ENCODE results near the gene TRIM39. TPM values are rescaled to one million over a fixed set of nuclear protein-coding genes. Genes with fewer than 3 reads are reported as not detected.

TRIM39 gene
- total RNA-seq, 2 donors from 2014 or later: 10.1 to 12.1 TPM

GRCh38 chr6:30357678-30358540 lies 31.2 kb downstream of the TRIM39 start:
- intact Hi-C loops (cut with DNase I): loop anchor here (2.0 kb wide), 1 partner anchor 39 kb away; no protein-coding TSS in a partner anchor
- H3K27ac ChIP-seq: no peak overlapping the region

GRCh38 chr6:30359276-30359675 lies 32.5 kb downstream of the TRIM39 start:
- intact Hi-C loops (cut with DNase I): loop anchor here (2.0 kb wide), 1 partner anchor 38 kb away; no protein-coding TSS in a partner anchor
- Histone ChIP-seq H3K9ac (ENCODE audit: low read depth in 2 of 2, low read length in 2 of 2) (no peak overlapping the region), H3K27me3 (peaks cover 19% of the 10 kb centered on the region), H3K27ac (no peak overlapping the region), H3K4me3 (no peak overlapping the region), H3K9me3 (no peaks in the 10 kb centered on the region), H3K36me3 (no peaks in the 10 kb centered on the region), H3K4me1 (no peaks in the 10 kb centered on the region)
- TF ChIP-seq CTCF (IDR thresholded peaks at IDR 0.05): no peak
- no peak for DNase-seq

More at GRCh38 chr6:30357678-30358540, 31.2 kb downstream of the TRIM39 start:
- H3K4me1 ChIP-seq: no peaks in the 10 kb centered on the region
- peak; percentile 64 for TF ChIP-seq CTCF (IDR thresholded peaks at IDR 0.05)
- peaks cover 13% of the 10 kb centered on the region for H3K27me3 ChIP-seq
- H3K9me3 ChIP-seq: no peaks in the 10 kb centered on the region
- H3K36me3 ChIP-seq: no peaks in the 10 kb centered on the region
- peak overlapping the region in 1 of 2 donors; percentile 8 for H3K9ac ChIP-seq (ENCODE audit: low read depth in 2 of 2, low read length in 2 of 2)
- peak; percentile 45 for DNase-seq
- H3K4me3 ChIP-seq: peak overlapping the region; percentile 19

GRCh38 chr6:30360139-30360538 lies 33.4 kb downstream of the TRIM39 start:
- no peak for DNase-seq
- H3K27me3 ChIP-seq: peaks cover 19% of the 10 kb centered on the region
- no peaks in the 10 kb centered on the region for H3K36me3 ChIP-seq
- intact Hi-C loops (cut with DNase I): no loop called here
- no peak overlapping the region for H3K9ac ChIP-seq (ENCODE audit: low read depth in 2 of 2, low read length in 2 of 2)
- no peak for TF ChIP-seq CTCF (IDR thresholded peaks at IDR 0.05)
- no peak overlapping the region for H3K4me3 ChIP-seq
- no peaks in the 10 kb centered on the region for H3K4me1 ChIP-seq
- no peaks in the 10 kb centered on the region for H3K9me3 ChIP-seq
- no peak overlapping the region for H3K27ac ChIP-seq

- no peaks in the 10 kb centered on the region for H3K36me3 ChIP-seq
- no peak overlapping the region for H3K4me3 ChIP-seq
- no peak for TF ChIP-seq CTCF (IDR thresholded peaks at IDR 0.05)
- no peaks in the 10 kb centered on the region for H3K9me3 ChIP-seq
- H3K4me1 ChIP-seq: no peaks in the 10 kb centered on the region
- H3K27ac ChIP-seq: no peak overlapping the region
- peaks cover 19% of the 10 kb centered on the region for H3K27me3 ChIP-seq
- no peak overlapping the region for H3K9ac ChIP-seq (ENCODE audit: low read depth in 2 of 2, low read length in 2 of 2)
- intact Hi-C loops (cut with DNase I): no loop called here
- DNase-seq: no peak
These were observed 34.9 kb downstream of the TRIM39 start for GRCh38 chr6:30361661-30362060.

GRCh38 chr6:30363459-30363858 lies 36.7 kb downstream of the TRIM39 start:
- H3K27ac ChIP-seq: no peak overlapping the region
- TF ChIP-seq CTCF (IDR thresholded peaks at IDR 0.05): no peak

More at GRCh38 chr6:30363459-30363858, 36.7 kb downstream of the TRIM39 start:
- Histone ChIP-seq H3K27me3 (peaks cover 13% of the 10 kb centered on the region), H3K4me1 (no peaks in the 10 kb centered on the region), H3K9me3 (no peaks in the 10 kb centered on the region), H3K4me3 (no peak overlapping the region), H3K36me3 (no peaks in the 10 kb centered on the region), H3K9ac (ENCODE audit: low read depth in 2 of 2, low read length in 2 of 2) (no peak overlapping the region)
- no peak for DNase-seq
- intact Hi-C loops (cut with DNase I): no loop called here

Measured in colonic mucosa (tissue), 4 donors.